Fibroblast of pulmonary artery (primary cell): ENCODE data around the gene CSRNP2.

Source experiments
- DNase-seq: peaks from one replicate; pipeline ENCODE4 v3.0.0-alpha.2; 2010; ENCODE audit warnings: low read depth
- H3K4me3 ChIP-seq: replicated peaks from 2 replicates; pipeline ENCODE4 v1.5.1; 2011; ENCODE audit warnings: low read depth, mild to moderate bottlenecking, control low read depth, low read length, moderate library complexity
- TF ChIP-seq, protein P1 (sequence below): IDR thresholded peaks from 2 replicates; pipeline ENCODE4 v1.5.1; 2011; ENCODE audit warnings: mild to moderate bottlenecking, control low read depth, low read length, inconsistent platforms; ENCODE audit errors: missing control alignments

The CSRNP2 gene

DNA sequence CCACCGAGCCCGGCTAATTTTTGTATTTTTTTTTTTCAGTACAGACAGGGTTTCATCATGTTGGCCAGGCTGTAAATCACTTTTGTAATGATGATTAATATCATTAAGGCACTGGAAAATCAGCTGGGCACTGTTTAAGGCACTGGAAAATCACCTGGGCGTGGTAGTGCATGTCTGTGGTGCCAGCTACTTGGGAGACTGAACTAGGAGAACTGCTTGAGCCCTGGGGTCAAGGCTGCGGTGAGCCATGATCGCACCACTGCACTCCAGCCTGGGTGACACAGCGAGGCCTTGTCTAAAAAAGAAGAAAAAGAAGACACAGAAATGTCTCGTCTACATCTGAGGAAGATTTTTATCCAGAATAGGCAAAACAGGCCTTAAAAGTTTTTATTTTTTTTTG lies 70.0 kb downstream of the CSRNP2 start:
- no peak for DNase-seq
- TF ChIP-seq, protein P1, sequence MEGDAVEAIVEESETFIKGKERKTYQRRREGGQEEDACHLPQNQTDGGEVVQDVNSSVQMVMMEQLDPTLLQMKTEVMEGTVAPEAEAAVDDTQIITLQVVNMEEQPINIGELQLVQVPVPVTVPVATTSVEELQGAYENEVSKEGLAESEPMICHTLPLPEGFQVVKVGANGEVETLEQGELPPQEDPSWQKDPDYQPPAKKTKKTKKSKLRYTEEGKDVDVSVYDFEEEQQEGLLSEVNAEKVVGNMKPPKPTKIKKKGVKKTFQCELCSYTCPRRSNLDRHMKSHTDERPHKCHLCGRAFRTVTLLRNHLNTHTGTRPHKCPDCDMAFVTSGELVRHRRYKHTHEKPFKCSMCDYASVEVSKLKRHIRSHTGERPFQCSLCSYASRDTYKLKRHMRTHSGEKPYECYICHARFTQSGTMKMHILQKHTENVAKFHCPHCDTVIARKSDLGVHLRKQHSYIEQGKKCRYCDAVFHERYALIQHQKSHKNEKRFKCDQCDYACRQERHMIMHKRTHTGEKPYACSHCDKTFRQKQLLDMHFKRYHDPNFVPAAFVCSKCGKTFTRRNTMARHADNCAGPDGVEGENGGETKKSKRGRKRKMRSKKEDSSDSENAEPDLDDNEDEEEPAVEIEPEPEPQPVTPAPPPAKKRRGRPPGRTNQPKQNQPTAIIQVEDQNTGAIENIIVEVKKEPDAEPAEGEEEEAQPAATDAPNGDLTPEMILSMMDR = no peak
- no peak overlapping the region for H3K4me3 ChIP-seq

DNA sequence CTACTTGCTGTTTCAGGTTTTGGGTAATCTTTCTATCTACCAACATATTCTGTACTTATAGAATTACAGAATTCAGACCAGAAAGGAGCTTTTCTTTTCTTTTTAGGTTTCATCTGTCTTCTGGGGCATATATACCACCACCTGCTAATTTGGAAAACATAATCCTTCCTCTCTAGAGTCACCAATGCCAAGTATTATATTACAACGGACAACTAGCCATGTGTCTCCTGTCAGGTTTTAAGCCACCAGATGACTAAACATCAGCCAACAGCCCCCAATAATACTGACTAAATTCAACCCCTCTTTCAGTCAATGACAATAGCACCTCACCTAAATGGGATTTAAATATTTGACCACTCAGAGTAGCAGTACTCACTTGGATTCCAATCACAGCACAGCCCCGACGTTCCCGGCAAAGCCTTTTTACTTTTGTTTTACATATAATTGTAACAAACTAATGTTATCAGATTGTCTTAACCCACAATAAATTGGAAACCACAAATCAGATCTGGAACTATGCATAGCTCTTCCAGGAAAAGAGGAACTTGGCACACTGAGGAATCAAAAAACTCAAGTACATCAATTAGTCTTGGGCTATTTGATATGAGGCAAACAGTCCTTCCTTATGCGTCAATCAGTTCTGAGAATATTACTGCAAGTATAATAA lies 70.7 kb downstream of the CSRNP2 start:
- DNase-seq = no peak
- H3K4me3 ChIP-seq = no peak overlapping the region
- TF ChIP-seq, protein P1 = no peak

DNA sequence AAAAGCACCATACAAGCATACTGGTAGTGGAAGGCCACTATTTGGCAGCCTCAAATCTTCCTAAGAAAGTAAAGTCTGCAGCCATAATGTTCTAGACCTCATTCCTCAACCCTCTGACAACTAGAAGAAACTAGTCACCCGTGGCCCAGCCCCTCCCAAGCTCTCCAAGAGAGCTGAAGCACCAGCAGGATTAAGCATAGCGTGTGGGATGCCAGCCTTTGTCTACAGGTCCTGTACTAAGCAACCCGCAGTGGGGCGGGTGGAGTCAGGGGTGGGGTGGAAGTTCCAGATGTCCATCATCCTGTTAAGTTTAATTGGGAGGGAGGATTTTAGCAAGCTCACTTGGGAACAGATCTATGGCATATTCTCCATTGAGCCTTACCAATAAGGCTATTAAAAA lies 71.4 kb downstream of the CSRNP2 start:
- TF ChIP-seq, protein P1 = no peak
- no peak overlapping the region for H3K4me3 ChIP-seq
- DNase-seq = no peak
